HG03108 (cell line): ENCODE data around the gene CACNA2D1.

Experiments
- ATAC-seq: cut with Tn5 transposase; IDR thresholded peaks from one replicate; pipeline ENCODE4 v1.9.1; 2021; ENCODE audit warnings: moderate library complexity; ENCODE audit not compliant: unreplicated experiment

The CACNA2D1 gene

DNA sequence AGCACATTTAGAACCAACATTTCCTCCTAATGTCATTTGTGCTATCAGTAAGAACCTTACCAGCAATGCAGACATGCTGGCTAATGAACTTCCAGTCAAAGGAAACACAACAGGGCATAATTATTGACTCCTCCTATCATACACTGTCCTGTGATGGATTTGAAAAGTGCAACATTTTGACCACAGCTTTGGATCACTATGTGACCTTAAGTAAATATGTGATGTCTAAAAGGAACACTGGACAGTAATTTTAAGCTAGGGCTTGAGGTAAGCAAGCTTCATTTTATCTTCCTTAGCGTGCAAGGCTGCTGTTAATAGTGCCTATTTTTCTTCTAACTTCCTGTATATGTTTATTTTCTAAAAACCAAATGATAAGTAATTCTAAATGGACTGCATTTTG lies 433.2 kb downstream of the CACNA2D1 start:
- ATAC-seq, result no peak

DNA sequence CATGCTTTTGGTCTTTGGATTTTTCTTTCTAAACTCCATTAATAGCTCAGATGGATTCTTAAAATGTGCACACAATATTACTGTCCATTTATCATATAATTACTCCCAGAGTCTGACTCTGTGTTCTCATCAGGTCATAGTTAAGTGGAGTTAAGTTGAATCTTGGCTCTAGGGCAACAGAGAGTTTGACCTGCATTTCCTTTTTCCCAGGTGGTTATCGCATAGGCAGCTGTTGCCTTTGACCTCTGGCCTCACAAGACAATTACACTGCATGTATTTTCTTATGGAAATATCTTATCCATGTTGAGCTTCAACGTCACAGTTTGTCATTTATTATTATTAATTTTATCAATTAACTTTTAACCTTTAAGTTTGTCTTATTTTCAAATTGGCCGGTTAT lies 436.3 kb downstream of the CACNA2D1 start:
- ATAC-seq, result no peak

DNA sequence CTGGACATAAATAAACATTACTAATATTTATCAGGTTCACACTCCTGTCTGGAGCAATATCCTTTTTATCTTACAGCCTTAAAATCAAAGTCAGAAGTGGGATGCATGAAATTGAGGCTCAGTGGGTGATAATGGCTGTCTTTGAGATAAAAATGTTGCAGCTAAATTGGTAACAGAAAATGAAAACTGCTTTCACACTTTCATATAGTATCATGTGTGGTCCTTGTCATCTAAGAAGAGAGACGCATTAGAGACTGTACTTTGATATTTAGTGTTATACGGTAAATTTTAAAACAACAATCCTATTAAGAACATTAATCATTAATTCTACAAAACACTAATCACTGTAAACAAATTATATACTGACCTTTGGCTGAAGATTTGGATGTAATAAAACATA lies 438.5 kb downstream of the CACNA2D1 start:
- ATAC-seq, result no peak

DNA sequence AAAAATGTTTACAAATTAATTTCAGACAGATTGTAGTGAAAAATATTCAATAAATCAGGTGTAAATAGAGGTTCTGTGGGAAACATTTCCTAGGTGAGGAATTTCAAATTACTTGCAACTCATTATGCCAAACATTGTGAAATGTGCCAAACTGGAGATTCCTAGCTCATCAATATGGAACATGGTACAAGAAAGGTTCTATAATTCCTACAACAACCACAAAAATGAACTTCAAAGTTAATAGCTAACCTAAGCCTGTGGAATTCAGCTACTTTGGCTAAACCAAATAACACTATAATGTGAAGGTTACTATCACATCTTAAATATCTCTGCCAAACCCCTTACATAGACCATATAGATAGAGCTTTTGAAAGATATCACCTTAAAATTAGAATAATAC lies 450.4 kb downstream of the CACNA2D1 start:
- no peak for ATAC-seq

GRCh38 chr7:81990395-81990794 lies 453.2 kb downstream of the CACNA2D1 start:
- no peak for ATAC-seq

DNA sequence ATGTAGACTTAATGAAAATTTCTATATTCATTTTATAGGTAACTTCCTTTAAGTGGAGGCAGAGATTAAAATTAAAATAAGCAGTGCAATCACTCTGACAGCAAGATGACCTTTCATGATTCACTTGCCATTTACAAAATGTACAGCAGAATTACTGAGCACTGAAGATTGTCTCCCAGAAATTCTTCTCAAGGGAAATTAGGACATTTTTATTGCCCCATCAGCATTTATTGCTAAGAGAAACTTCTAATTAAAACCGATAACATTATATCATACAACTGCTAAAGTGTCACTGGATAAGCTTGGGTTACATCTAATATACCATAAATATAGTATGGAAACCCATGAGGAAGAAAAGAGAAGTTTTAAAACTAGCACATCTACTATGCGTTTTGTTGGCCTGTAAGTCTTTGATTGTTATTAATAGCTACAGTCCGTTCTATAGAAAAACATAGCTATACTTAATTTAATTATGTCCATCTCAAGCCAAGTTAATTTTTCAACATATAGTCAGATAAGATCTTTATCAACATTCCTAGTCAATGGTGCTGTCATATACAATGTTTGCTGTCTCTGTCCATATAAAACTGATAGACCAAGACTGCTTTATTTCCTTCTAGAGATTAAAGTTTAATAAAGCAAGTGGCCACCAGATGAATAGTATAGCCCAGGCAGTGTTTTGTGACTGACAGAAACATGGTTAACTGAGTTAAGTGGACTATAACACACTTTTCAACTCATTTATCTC lies 456.7 kb downstream of the CACNA2D1 start:
- no peak for ATAC-seq

GRCh38 chr7:81983406-81983805 lies 460.2 kb downstream of the CACNA2D1 start:
- no peak for ATAC-seq

DNA sequence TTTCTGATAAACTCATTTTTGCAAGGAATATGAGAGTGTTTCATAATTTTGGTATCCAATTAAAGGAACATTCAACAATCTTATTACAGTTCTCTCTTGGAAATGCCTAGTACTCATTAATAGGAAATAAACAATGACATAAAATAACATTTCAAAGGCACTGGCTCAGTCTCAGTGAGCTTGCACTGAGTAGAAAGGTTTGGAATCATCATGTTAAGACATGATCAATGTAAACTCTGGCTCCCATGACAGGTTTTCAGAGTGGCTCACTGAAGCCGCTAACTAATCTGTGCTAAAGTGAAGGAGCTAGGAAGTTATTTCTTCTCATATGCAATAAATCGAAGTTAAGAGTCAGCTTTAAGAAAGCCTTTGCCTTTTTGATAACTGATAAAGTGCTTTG lies 470.5 kb downstream of the CACNA2D1 start:
- ATAC-seq, result no peak

GRCh38 chr7:81960026-81960425 lies 483.6 kb downstream of the CACNA2D1 start:
- ATAC-seq, result no peak

- ATAC-seq, result no peak
Observed at GRCh38 chr7:81957517-81957916, 486.1 kb downstream of the CACNA2D1 start.

GRCh38 chr7:81956520-81956919 lies 487.1 kb downstream of the CACNA2D1 start:
- ATAC-seq, result no peak

DNA sequence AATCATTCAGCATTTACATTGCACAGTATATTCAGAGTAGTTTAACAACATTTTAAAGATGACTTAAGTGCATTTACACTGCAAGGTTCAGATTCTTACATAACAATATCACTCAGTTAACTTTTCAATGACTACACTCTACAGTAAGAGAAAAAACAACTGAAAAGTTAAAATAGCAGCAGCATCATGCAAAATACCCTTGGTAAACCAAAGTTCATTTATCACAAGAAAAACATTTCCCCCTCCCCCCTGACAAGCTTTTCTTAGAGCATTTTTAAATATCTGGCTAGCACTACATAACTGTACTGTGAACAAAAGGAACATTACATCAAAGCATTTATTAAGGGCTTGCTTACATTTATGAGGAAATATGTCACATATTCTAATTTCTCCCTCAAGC lies 494.3 kb downstream of the CACNA2D1 start:
- ATAC-seq, result no peak

- ATAC-seq, result no peak
Observed at GRCh38 chr7:81944058-81944457, 499.5 kb downstream of the CACNA2D1 start.

- ATAC-seq, result no peak
Observed at GRCh38 chr7:81937091-81937490, 506.5 kb downstream of the CACNA2D1 start.

GRCh38 chr7:81934596-81935301 lies 508.8 kb downstream of the CACNA2D1 start:
- ATAC-seq, result no peak

- ATAC-seq, result no peak
Observed at GRCh38 chr7:81932936-81933335, 510.6 kb downstream of the CACNA2D1 start.

- no peak for ATAC-seq
Observed at GRCh38 chr7:81929386-81929785, 514.2 kb downstream of the CACNA2D1 start.

DNA sequence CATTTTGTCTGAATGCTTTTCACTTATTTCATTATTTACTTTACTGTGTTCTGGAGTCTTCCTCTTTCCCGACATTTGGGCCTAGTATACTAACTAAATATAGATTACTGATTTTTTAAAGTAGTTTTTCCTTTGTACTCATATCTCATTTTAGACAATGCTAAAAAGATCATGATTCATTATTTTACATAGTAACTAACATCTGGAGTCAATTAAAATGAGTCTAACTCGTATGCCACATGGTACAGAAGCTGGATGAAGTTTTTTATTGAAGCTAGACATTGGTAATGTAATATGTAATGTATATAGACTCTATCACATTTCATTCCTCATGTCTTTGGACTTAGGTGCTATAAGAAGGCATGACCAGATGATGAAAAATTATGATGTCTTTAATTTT lies 517.4 kb downstream of the CACNA2D1 start:
- no peak for ATAC-seq

- no peak for ATAC-seq
Observed at GRCh38 chr7:81925530-81925929, 518.0 kb downstream of the CACNA2D1 start.

DNA sequence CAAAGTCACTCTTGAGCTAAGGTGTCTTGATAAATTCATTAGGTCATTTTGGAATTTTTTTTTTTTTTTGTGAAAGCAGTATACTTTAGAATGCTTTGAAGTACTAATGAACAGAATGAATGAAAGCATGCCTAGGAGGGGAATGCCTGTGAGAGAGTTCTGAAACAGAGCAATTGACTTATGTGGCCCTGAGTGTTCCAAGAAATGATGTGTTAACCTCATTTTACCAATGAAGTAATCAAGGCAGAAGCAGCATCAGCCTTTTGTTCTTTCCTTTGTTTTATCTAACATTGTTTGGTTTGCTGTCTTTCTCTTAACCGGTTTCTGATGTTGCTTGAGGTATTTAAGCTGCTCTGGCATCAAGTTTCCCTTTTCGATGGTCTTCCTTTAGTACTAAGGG lies 519.1 kb downstream of the CACNA2D1 start:
- ATAC-seq, result no peak

DNA sequence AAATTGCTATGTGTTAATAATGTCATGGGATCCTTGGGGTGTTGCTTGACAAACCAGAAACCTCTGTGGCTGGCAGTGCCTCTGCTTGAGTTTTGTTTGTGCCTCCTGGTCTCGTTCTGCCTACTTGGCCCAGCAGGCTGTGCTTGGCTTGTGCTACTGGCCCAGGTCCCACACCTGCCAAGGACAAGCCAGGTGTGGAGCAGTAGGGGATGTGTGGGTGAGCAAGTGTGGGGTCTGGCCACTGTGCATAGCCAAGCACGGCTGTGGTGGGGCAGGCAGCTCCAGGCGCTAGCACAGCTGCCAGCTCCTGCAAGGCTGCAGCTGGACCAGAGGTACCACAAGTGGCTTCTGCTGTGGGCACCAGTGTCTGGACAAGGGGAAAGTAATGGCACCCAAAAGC lies 524.1 kb downstream of the CACNA2D1 start:
- ATAC-seq, result no peak

DNA sequence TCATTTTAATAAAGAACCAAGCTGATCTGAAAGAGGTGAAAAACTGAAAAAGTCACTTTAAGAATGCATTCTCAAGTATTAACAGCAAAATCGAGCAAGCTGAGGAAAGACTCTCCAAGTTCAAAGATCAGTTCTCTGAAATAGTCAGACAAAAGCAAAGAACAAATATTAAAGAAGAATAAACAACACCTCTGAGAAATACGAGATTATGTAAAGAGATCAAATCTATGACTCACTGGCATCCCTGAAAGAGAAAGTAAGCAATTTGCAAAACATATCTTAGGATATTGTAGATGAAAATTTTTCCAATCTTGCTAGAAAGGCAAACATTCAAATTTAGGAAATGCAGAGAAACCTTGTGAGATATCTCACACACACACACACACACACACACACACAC lies 535.4 kb downstream of the CACNA2D1 start:
- no peak for ATAC-seq

GRCh38 chr7:81903115-81903514 lies 540.5 kb downstream of the CACNA2D1 start:
- no peak for ATAC-seq
